ENCODE measurements around the gene SERPINC1.

Gene SERPINC1

DNA sequence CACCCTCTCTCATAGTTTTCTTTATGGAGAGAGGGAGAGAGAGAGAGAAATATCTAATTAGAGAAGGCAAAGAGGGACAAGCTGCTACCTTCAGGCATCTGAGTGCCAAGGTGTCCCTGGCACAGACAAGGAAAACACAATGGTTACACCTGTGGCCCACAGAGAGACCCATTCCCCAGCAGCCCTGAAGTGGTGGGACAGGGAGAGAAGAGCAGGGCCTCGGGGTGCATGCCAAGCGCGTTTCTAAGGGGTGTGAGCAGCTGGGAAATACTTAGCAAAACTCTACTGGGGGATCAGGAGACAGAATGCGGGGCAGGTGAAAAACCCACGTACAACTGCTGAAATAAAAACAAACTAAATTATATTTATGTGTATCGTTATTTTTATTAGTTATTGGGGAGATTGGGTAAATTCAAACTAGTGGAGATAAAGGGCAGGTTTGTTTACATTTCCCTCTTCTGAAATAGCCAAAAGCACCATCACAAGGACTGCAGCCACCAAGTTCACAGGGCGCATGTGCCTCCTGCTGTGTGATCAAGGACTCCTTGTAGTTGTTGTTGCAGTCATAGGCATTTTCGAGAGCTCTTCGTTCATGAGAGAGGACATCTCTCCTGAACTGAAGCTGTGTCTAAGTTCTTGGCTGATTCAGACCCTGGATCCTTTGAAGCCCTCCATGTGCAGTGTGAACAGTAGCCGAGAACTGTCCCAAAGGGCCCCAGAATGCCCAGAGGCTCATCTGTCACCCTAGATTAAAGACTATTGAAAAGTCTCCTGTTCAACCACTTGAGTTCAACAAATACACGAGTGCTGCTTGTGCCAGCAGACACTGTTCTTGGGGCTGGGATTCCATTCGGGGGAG lies 737 bp upstream of the SERPINC1 start:
- Histone ChIP-seq H3K9ac (ENCODE audit: low read depth, low read length) (no peak overlapping the region), H3K4me1 (ENCODE audit: control insufficient read depth, insufficient read depth, low read length) (no peaks in the 10 kb centered on the region), H3K4me3 (ENCODE audit: low read length) (no peak overlapping the region), H3K9me3 (replicated peaks; ENCODE audit: low read length) (no peaks in the 10 kb centered on the region), H3K36me3 (ENCODE audit: insufficient read depth, low read length) (no peaks in the 10 kb centered on the region), H3K4me2 (ENCODE audit: low read length) (no peak overlapping the region), H3K27me3 (ENCODE audit: control insufficient read depth, insufficient read depth, low read length) (no peaks in the 10 kb centered on the region)

DNA sequence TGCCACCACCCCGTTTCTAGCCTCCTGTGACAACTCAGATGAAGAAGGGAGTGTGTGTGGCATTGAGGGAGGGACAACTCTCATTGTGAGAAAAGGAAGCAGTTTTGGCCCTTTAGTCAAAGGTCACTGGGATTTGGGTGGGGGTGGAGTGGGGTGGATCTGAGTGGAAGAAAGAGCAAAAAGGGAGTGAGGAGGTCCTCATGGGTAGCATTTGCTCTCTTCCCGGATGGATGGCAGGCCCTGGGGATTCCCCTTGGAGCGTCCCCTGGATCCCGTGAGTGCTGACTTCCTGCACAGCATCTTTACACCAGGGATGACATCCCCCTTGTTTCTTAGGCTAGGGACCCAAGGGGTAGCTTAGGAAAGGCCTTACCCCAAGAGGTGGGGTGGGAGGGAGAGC lies 460 bp downstream of the SERPINC1 start:
- Histone ChIP-seq H3K9ac (ENCODE audit: low read depth, low read length) (no peak overlapping the region), H3K4me2 (ENCODE audit: low read length) (no peak overlapping the region), H3K36me3 (ENCODE audit: insufficient read depth, low read length) (no peaks in the 10 kb centered on the region), H3K9me3 (replicated peaks; ENCODE audit: low read length) (no peaks in the 10 kb centered on the region), H3K27me3 (ENCODE audit: control insufficient read depth, insufficient read depth, low read length) (no peaks in the 10 kb centered on the region), H3K4me3 (ENCODE audit: low read length) (no peak overlapping the region), H3K4me1 (ENCODE audit: control insufficient read depth, insufficient read depth, low read length) (no peaks in the 10 kb centered on the region)

DNA sequence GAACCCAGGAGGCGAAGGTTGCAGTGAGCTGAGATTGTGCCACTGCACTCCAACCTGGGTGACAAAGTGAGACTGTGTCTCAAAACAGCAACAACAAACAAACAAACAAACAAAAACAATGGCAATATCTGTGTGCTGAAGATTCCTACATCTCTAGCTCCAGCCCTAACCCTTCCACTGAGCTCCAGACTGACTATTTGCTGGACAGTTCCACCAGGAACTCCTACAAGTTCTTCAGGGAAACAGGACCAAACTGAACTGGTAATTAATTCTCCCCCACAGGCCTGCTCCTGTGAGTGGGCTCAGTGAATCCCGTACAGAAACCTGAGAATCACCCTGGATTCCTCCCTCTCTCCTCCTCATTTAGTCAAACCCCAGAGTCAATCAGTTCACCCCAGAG lies 1.5 kb downstream of the SERPINC1 start:
- Histone ChIP-seq H3K27me3 (ENCODE audit: control insufficient read depth, insufficient read depth, low read length) (no peaks in the 10 kb centered on the region), H3K36me3 (ENCODE audit: insufficient read depth, low read length) (no peaks in the 10 kb centered on the region), H3K4me3 (ENCODE audit: low read length) (no peak overlapping the region), H3K9ac (ENCODE audit: low read depth, low read length) (no peak overlapping the region), H3K4me2 (ENCODE audit: low read length) (no peak overlapping the region), H3K9me3 (replicated peaks; ENCODE audit: low read length) (no peaks in the 10 kb centered on the region), H3K4me1 (ENCODE audit: control insufficient read depth, insufficient read depth, low read length) (no peaks in the 10 kb centered on the region)

DNA sequence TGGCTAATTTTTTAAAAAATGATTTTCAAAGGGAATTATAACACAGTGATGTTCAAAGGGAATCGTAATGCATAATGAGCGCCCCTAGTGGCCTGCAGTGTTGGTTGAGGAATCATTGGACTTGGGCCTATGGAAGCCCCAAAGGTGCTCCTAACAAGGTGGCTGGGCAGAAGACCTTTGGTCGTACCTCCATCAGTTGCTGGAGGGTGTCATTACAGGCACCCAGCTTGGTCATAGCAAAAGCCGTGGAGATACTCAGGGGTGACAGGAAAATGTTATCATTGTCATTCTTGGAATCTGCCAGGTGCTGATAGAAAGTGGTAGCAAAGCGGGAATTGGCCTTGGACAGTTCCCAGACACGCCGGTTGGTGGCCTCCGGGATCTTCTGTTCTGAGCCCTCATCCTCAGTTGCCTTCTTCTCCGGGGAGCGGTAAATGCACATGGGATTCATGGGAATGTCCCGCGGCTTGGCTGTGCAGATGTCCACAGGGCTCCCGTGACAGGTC lies 2.7 kb downstream of the SERPINC1 start:
- no peaks in the 10 kb centered on the region for H3K4me1 ChIP-seq (ENCODE audit: control insufficient read depth, insufficient read depth, low read length)
- H3K36me3 ChIP-seq (ENCODE audit: insufficient read depth, low read length), result no peaks in the 10 kb centered on the region
- H3K9ac ChIP-seq (ENCODE audit: low read depth, low read length), result no peak overlapping the region
- no peak overlapping the region for H3K4me2 ChIP-seq (ENCODE audit: low read length)
- H3K4me3 ChIP-seq (ENCODE audit: low read length), result no peak overlapping the region
- no peaks in the 10 kb centered on the region for H3K27me3 ChIP-seq (ENCODE audit: control insufficient read depth, insufficient read depth, low read length)
- H3K9me3 ChIP-seq (replicated peaks; ENCODE audit: low read length), result no peaks in the 10 kb centered on the region

DNA sequence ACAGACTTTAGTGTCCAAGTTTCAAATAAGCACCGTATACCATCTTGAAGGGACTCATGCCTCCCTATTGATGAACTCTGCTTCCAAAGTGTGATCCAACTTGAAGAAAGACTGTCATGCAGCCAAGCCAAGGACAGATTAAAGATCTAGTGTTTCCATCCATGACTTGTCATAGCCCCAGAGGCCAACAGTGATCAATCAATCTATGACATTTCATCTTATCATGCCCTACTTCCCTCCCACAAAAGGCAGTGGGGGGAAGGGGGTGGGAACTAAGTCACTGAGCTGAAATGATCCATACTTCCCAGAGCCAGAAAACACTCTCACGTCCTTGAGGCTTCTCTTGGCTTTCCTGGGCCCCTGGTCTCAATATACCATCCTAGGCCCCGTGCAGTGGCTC lies 4.0 kb downstream of the SERPINC1 start:
- H3K27me3 ChIP-seq (ENCODE audit: control insufficient read depth, insufficient read depth, low read length), result no peaks in the 10 kb centered on the region
- no peaks in the 10 kb centered on the region for H3K9me3 ChIP-seq (replicated peaks; ENCODE audit: low read length)
- no peak overlapping the region for H3K9ac ChIP-seq (ENCODE audit: low read depth, low read length)
- no peaks in the 10 kb centered on the region for H3K4me1 ChIP-seq (ENCODE audit: control insufficient read depth, insufficient read depth, low read length)
- no peak overlapping the region for H3K4me3 ChIP-seq (ENCODE audit: low read length)
- H3K36me3 ChIP-seq (ENCODE audit: insufficient read depth, low read length), result no peaks in the 10 kb centered on the region
- no peak overlapping the region for H3K4me2 ChIP-seq (ENCODE audit: low read length)

DNA sequence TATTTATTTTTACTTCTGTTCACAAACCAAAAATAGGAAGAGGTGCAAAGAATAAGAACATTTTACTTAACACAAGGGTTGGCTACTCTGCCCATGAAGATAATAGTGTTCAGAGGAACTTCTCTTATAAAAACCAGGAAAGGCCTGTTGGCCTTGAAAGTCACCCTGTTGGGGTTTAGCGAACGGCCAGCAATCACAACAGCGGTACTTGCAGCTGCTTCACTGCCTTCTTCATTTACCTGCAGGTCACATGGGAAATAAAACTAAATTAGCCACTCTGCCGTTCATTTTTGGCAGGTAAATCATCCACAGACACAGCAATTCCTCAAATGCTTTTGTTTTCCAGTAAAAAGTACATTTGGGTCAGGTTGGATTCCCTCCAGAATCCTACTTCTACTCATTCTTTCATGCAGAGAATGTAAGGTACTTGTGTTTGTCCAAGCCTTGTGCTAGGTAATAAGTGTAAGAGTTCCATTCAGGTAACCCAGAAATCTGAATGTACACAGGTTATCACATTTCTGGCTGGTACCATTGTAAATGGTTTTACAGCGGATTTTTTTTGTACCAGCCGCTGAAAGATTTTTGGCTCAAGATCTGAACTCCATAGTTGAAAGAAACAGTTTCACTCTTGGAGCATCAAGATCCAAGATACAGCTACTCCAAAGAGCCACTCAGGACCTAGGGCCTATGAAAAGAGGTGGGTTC lies 13.1 kb downstream of the SERPINC1 start:
- H3K27me3 ChIP-seq (ENCODE audit: control insufficient read depth, insufficient read depth, low read length), result no peaks in the 10 kb centered on the region
- no peaks in the 10 kb centered on the region for H3K9me3 ChIP-seq (replicated peaks; ENCODE audit: low read length)
- no peaks in the 10 kb centered on the region for H3K4me1 ChIP-seq (ENCODE audit: control insufficient read depth, insufficient read depth, low read length)
- H3K9ac ChIP-seq (ENCODE audit: low read depth, low read length), result no peak overlapping the region
- H3K36me3 ChIP-seq (ENCODE audit: insufficient read depth, low read length), result no peaks in the 10 kb centered on the region
- no peak overlapping the region for H3K4me2 ChIP-seq (ENCODE audit: low read length)
- no peak overlapping the region for H3K4me3 ChIP-seq (ENCODE audit: low read length)

DNA sequence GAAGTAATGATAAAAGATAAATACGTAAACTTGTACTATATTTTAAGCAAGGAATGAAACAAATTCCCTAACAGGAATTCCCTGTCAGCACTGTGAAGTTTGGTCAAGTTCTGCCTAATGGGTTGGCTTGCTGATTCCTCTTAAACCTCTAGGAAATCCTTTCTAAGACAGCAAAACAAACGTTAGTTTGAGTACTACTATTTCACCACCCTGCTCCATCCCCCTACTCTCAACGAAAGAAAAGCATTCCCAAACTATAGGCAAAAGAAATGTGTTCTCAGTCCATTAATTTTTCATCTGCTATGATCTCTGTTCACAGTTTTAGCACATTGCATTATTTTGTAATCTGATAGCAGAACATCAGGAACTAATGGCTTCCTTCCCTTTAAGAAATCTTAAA lies 16.1 kb downstream of the SERPINC1 start:
- Histone ChIP-seq H3K27me3 (ENCODE audit: control insufficient read depth, insufficient read depth, low read length) (no peaks in the 10 kb centered on the region), H3K4me3 (ENCODE audit: low read length) (no peak overlapping the region), H3K4me1 (ENCODE audit: control insufficient read depth, insufficient read depth, low read length) (no peaks in the 10 kb centered on the region), H3K4me2 (ENCODE audit: low read length) (no peak overlapping the region), H3K36me3 (ENCODE audit: insufficient read depth, low read length) (no peaks in the 10 kb centered on the region), H3K9me3 (replicated peaks; ENCODE audit: low read length) (no peaks in the 10 kb centered on the region), H3K9ac (ENCODE audit: low read depth, low read length) (no peak overlapping the region)

DNA sequence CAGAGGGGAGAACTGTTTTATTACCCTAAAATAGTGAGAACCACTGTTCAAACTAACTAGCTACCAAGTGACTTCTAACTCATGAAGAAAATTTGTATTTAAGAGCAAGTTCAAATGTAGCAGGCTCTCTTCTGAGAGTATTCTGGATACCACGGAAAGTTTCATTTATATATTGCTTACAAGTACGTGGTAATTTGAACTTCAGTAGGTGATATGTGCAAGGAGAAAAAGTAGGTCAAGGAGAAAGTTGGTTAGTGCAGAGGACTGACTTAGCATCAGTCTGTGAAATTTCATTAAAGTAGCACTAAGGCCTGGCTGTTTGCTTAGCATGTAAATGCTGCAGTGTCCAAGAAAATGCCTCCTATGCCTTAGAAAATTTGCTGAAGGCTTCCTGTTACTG lies 16.7 kb downstream of the SERPINC1 start:
- no peaks in the 10 kb centered on the region for H3K36me3 ChIP-seq (ENCODE audit: insufficient read depth, low read length)
- H3K9ac ChIP-seq (ENCODE audit: low read depth, low read length), result no peak overlapping the region
- no peaks in the 10 kb centered on the region for H3K9me3 ChIP-seq (replicated peaks; ENCODE audit: low read length)
- no peaks in the 10 kb centered on the region for H3K27me3 ChIP-seq (ENCODE audit: control insufficient read depth, insufficient read depth, low read length)
- H3K4me2 ChIP-seq (ENCODE audit: low read length), result no peak overlapping the region
- no peaks in the 10 kb centered on the region for H3K4me1 ChIP-seq (ENCODE audit: control insufficient read depth, insufficient read depth, low read length)
- H3K4me3 ChIP-seq (ENCODE audit: low read length), result no peak overlapping the region

DNA sequence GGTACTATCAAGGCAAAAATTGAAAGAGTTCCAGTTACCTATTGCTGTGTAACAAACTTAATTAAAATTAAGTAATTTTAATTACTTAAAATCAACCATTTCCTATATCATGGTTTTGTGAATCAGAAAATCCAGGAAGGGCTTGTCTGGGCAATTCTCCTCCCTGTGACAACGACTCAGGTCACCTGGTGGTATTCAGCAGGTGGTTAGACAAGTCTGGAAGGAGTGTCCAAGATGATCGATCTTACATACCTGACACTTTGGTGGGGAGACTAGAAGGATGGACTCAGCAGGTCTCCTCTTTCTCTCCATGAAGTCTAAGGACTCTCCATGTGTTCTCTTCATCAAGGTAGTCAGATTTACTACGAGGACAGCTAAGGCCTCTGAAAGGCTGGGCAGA lies 22.9 kb downstream of the SERPINC1 start:
- Histone ChIP-seq H3K27me3 (ENCODE audit: control insufficient read depth, insufficient read depth, low read length) (no peaks in the 10 kb centered on the region), H3K9ac (ENCODE audit: low read depth, low read length) (no peak overlapping the region), H3K9me3 (replicated peaks; ENCODE audit: low read length) (no peaks in the 10 kb centered on the region), H3K4me1 (ENCODE audit: control insufficient read depth, insufficient read depth, low read length) (no peaks in the 10 kb centered on the region), H3K4me2 (ENCODE audit: low read length) (no peak overlapping the region), H3K36me3 (ENCODE audit: insufficient read depth, low read length) (no peaks in the 10 kb centered on the region), H3K4me3 (ENCODE audit: low read length) (no peak overlapping the region)

DNA sequence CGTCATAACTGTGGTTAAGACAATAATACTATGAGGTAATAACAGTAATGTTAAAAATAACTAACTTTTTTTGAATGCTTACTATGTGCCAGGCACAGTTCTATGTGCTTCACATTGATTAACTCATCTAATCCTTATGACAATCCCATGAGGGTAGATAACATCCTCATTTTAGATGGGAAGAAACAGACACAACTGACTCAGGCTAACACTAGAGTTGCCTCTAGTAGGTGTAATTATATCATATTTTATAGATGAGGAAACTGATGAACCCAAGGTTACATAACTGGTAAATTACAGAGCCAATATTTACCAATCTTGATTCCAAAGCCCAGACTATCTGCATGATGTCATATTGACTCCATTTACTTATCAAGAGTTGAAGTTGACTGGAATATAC lies 23.5 kb downstream of the SERPINC1 start:
- H3K4me2 ChIP-seq (ENCODE audit: low read length), result no peak overlapping the region
- no peak overlapping the region for H3K9ac ChIP-seq (ENCODE audit: low read depth, low read length)
- no peaks in the 10 kb centered on the region for H3K36me3 ChIP-seq (ENCODE audit: insufficient read depth, low read length)
- H3K9me3 ChIP-seq (replicated peaks; ENCODE audit: low read length), result no peaks in the 10 kb centered on the region
- no peaks in the 10 kb centered on the region for H3K27me3 ChIP-seq (ENCODE audit: control insufficient read depth, insufficient read depth, low read length)
- H3K4me1 ChIP-seq (ENCODE audit: control insufficient read depth, insufficient read depth, low read length), result no peaks in the 10 kb centered on the region
- no peak overlapping the region for H3K4me3 ChIP-seq (ENCODE audit: low read length)

DNA sequence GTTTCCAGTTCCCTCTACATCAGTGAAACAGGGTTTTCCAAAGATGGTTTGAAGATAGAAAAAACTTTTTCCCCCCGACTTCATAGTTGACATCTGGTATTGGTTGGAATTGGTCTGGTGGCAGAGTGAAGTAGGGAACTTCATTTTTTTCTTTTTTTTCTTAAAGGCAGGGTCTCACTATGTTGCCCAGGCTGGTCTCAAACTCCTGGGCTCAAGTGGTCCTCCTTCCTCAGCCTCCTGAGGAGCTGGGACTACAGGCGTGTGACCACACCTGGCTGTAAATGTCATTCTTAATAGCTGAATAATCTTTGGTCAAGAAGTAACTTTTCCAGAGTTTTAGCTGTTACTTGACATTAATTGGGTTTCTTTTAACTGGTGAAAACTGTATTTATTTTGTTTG lies 27.2 kb downstream of the SERPINC1 start:
- Histone ChIP-seq H3K4me2 (ENCODE audit: low read length) (no peak overlapping the region), H3K36me3 (ENCODE audit: insufficient read depth, low read length) (peaks cover 17% of the 10 kb centered on the region), H3K4me1 (ENCODE audit: control insufficient read depth, insufficient read depth, low read length) (no peaks in the 10 kb centered on the region), H3K27me3 (ENCODE audit: control insufficient read depth, insufficient read depth, low read length) (no peaks in the 10 kb centered on the region), H3K4me3 (ENCODE audit: low read length) (no peak overlapping the region), H3K9ac (ENCODE audit: low read depth, low read length) (no peak overlapping the region), H3K9me3 (replicated peaks; ENCODE audit: low read length) (no peaks in the 10 kb centered on the region)

DNA sequence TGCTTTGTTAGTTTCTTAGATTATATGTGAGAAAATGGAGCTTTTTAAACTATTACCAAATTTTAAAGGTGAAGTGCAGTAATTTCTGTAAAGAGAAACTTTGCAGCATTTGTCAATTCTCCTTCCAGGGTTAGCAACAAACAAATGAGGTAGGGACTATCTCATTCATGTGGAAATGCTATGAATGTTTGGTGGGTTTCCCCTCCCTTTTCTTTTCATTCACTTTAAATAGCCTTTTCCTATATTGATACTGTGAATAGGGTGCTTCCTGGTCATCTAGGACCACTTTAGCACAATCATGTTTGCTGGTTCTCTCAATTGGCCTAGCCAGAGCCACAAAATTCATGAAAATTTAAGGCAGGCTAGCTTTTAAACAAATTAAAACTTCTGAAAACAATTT lies 28.4 kb downstream of the SERPINC1 start:
- H3K4me2 ChIP-seq (ENCODE audit: low read length), result no peak overlapping the region
- H3K36me3 ChIP-seq (ENCODE audit: insufficient read depth, low read length), result peaks cover 19% of the 10 kb centered on the region
- no peaks in the 10 kb centered on the region for H3K4me1 ChIP-seq (ENCODE audit: control insufficient read depth, insufficient read depth, low read length)
- no peak overlapping the region for H3K9ac ChIP-seq (ENCODE audit: low read depth, low read length)
- no peaks in the 10 kb centered on the region for H3K9me3 ChIP-seq (replicated peaks; ENCODE audit: low read length)
- no peaks in the 10 kb centered on the region for H3K27me3 ChIP-seq (ENCODE audit: control insufficient read depth, insufficient read depth, low read length)
- H3K4me3 ChIP-seq (ENCODE audit: low read length), result no peak overlapping the region

All from skeletal muscle satellite cell (primary cell).